DLD1 (cell line): ENCODE measurements around the gene LSM7.
"Not testable (repeated sequence)": the region's sequence is repeated elsewhere in the genome, so short reads cannot be mapped to it uniquely, and the experiment has no call there.

ENCODE experiments used
- in situ Hi-C: cut with HindIII; loops from 2 replicates; pipeline ENCODE4 v1.10.0; 2017; ENCODE audit warnings: low sequenced_read_pairs

LSM7 gene

GRCh38 chr19:2355168-2356035 lies 27.0 kb upstream of the LSM7 start:
- in situ Hi-C loops, result no loop called here

GRCh38 chr19:2354670-2355069 lies 26.3 kb upstream of the LSM7 start:
- in situ Hi-C loops, result no loop called here

GRCh38 chr19:2353887-2354592 lies 25.7 kb upstream of the LSM7 start:
- in situ Hi-C loops, result no loop called here

GRCh38 chr19:2353159-2353886 lies 24.9 kb upstream of the LSM7 start:
- in situ Hi-C loops, result no loop called here

- in situ Hi-C loops, result no loop called here
Measured at GRCh38 chr19:2352121-2352520, 23.7 kb upstream of the LSM7 start.

- in situ Hi-C loops, result no loop called here
Measured at GRCh38 chr19:2351591-2351990, 23.2 kb upstream of the LSM7 start.

GRCh38 chr19:2350656-2351055 lies 22.3 kb upstream of the LSM7 start:
- in situ Hi-C loops, result no loop called here

- in situ Hi-C loops, result not testable (repeated sequence)
Measured at GRCh38 chr19:2349818-2350217, 21.4 kb upstream of the LSM7 start.

GRCh38 chr19:2345794-2346663 lies 17.6 kb upstream of the LSM7 start:
- in situ Hi-C loops, result no loop called here

GRCh38 chr19:2345076-2345475 lies 16.7 kb upstream of the LSM7 start:
- in situ Hi-C loops, result no loop called here

GRCh38 chr19:2344381-2344870 lies 16.0 kb upstream of the LSM7 start:
- in situ Hi-C loops, result no loop called here

GRCh38 chr19:2343289-2343982 lies 15.1 kb upstream of the LSM7 start:
- in situ Hi-C loops, result no loop called here

GRCh38 chr19:2342656-2343288 lies 14.4 kb upstream of the LSM7 start:
- in situ Hi-C loops, result no loop called here

GRCh38 chr19:2341982-2342381 lies 13.6 kb upstream of the LSM7 start:
- in situ Hi-C loops, result no loop called here

- in situ Hi-C loops, result no loop called here
Measured at GRCh38 chr19:2341244-2341751, 12.9 kb upstream of the LSM7 start.

- in situ Hi-C loops, result no loop called here
Measured at GRCh38 chr19:2340496-2341243, 12.3 kb upstream of the LSM7 start.

- in situ Hi-C loops, result no loop called here
Measured at GRCh38 chr19:2339644-2340310, 11.4 kb upstream of the LSM7 start.
